Measurements from ENCODE around the gene C2orf68. TPM values are rescaled to one million over a fixed set of nuclear protein-coding genes. Genes with fewer than 3 reads are reported as not detected.

The C2orf68 gene
- total and polyA plus RNA-seq, 2 of the 13 experiments (the other 11 are each of a cell fraction or from before 2014, with no cell fraction given) = 47.1 to 77.4 TPM

DNA sequence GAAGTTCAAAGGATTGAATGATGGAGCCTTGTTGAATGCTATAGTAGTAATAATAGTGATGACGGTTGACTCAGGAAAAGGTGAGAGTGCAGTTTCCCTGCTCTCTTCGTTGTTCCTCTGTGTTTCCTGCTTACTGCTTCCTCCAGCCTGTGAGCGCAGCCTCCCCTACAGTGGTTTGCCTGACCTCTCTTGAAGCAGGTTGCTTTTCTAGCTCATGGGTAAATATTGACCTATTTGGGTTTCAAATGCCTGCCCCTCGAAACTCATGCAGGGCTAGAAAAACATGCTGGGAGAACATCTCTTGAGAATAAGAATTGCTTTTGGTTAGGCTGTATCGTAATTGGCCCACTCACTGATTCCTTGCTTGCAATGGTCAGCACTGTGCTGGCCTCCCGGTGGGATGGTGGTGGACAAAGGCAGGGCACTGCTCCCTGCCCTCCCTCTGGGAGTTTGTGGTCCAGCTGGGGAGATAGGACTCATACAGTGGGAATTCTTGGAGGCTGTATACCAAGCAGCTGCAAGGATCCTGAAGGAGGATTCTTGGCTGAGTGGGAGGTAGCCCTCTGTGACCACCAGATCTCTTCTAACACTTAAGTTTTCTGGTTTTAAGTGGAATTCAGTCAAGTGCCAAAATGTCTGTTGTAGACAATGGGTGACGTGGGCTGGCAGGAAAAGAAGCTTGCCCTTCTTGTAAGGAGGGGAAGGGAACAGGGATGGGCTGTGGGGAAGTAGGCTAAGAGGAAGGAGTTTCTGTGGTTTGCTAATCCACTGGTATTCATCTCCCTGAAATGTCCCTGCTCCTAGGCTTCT, 21.7 kb downstream of the C2orf68 start (continued):
- TF ChIP-seq ZFP41 (CRISPR knock-in tag; IDR thresholded peaks at IDR 0.05; ENCODE audit: borderline replicate concordance) = no peak
- TF ChIP-seq ARNT2 (CRISPR knock-in tag; IDR thresholded peaks at IDR 0.05; ENCODE audit: low read depth) = 0 out of 2 replicates have a peak, but pooled peaks have one; percentile 20
- TF ChIP-seq, protein P1, sequence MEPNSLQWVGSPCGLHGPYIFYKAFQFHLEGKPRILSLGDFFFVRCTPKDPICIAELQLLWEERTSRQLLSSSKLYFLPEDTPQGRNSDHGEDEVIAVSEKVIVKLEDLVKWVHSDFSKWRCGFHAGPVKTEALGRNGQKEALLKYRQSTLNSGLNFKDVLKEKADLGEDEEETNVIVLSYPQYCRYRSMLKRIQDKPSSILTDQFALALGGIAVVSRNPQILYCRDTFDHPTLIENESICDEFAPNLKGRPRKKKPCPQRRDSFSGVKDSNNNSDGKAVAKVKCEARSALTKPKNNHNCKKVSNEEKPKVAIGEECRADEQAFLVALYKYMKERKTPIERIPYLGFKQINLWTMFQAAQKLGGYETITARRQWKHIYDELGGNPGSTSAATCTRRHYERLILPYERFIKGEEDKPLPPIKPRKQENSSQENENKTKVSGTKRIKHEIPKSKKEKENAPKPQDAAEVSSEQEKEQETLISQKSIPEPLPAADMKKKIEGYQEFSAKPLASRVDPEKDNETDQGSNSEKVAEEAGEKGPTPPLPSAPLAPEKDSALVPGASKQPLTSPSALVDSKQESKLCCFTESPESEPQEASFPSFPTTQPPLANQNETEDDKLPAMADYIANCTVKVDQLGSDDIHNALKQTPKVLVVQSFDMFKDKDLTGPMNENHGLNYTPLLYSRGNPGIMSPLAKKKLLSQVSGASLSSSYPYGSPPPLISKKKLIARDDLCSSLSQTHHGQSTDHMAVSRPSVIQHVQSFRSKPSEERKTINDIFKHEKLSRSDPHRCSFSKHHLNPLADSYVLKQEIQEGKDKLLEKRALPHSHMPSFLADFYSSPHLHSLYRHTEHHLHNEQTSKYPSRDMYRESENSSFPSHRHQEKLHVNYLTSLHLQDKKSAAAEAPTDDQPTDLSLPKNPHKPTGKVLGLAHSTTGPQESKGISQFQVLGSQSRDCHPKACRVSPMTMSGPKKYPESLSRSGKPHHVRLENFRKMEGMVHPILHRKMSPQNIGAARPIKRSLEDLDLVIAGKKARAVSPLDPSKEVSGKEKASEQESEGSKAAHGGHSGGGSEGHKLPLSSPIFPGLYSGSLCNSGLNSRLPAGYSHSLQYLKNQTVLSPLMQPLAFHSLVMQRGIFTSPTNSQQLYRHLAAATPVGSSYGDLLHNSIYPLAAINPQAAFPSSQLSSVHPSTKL (CRISPR knock-in tag; IDR thresholded peaks at IDR 0.05) = peak; percentile 80
- TF ChIP-seq ELF3 (CRISPR knock-in tag; IDR thresholded peaks at IDR 0.05) = peak; percentile 95
- no peak for TF ChIP-seq JUND (CRISPR knock-in tag; IDR thresholded peaks at IDR 0.05)
- TF ChIP-seq FOSL2 (CRISPR knock-in tag; IDR thresholded peaks at IDR 0.05) = peak; percentile 53
- TF ChIP-seq ZNF713 (CRISPR knock-in tag; IDR thresholded peaks at IDR 0.05) = 0 out of 2 replicates have a peak, but pooled peaks have one; percentile 73
- TF ChIP-seq YY1 (IDR thresholded peaks at IDR 0.05; ENCODE audit: insufficient read depth, insufficient replicate concordance, low read depth, low read length) = no peak
- TF ChIP-seq, protein P2, sequence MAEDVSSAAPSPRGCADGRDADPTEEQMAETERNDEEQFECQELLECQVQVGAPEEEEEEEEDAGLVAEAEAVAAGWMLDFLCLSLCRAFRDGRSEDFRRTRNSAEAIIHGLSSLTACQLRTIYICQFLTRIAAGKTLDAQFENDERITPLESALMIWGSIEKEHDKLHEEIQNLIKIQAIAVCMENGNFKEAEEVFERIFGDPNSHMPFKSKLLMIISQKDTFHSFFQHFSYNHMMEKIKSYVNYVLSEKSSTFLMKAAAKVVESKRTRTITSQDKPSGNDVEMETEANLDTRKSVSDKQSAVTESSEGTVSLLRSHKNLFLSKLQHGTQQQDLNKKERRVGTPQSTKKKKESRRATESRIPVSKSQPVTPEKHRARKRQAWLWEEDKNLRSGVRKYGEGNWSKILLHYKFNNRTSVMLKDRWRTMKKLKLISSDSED (CRISPR knock-in tag; IDR thresholded peaks at IDR 0.05) = no peak
- no peak for TF ChIP-seq ZNF543 (CRISPR knock-in tag; IDR thresholded peaks at IDR 0.05)
- TF ChIP-seq, protein P3, sequence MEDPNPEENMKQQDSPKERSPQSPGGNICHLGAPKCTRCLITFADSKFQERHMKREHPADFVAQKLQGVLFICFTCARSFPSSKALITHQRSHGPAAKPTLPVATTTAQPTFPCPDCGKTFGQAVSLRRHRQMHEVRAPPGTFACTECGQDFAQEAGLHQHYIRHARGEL (CRISPR knock-in tag; IDR thresholded peaks at IDR 0.05) = no peak
- TF ChIP-seq, protein P4, sequence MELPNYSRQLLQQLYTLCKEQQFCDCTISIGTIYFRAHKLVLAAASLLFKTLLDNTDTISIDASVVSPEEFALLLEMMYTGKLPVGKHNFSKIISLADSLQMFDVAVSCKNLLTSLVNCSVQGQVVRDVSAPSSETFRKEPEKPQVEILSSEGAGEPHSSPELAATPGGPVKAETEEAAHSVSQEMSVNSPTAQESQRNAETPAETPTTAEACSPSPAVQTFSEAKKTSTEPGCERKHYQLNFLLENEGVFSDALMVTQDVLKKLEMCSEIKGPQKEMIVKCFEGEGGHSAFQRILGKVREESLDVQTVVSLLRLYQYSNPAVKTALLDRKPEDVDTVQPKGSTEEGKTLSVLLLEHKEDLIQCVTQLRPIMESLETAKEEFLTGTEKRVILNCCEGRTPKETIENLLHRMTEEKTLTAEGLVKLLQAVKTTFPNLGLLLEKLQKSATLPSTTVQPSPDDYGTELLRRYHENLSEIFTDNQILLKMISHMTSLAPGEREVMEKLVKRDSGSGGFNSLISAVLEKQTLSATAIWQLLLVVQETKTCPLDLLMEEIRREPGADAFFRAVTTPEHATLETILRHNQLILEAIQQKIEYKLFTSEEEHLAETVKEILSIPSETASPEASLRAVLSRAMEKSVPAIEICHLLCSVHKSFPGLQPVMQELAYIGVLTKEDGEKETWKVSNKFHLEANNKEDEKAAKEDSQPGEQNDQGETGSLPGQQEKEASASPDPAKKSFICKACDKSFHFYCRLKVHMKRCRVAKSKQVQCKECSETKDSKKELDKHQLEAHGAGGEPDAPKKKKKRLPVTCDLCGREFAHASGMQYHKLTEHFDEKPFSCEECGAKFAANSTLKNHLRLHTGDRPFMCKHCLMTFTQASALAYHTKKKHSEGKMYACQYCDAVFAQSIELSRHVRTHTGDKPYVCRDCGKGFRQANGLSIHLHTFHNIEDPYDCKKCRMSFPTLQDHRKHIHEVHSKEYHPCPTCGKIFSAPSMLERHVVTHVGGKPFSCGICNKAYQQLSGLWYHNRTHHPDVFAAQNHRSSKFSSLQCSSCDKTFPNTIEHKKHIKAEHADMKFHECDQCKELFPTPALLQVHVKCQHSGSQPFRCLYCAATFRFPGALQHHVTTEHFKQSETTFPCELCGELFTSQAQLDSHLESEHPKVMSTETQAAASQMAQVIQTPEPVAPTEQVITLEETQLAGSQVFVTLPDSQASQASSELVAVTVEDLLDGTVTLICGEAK (IDR thresholded peaks at IDR 0.05) = no peak
- TF ChIP-seq, protein P4 (CRISPR knock-in tag; IDR thresholded peaks at IDR 0.05) = no peak
- no peak for TF ChIP-seq PHB2 (IDR thresholded peaks at IDR 0.05; ENCODE audit: partially characterized antibody)
